ENCODE results near the gene SSR3.
"Not testable (repeated sequence)": the region's sequence is repeated elsewhere in the genome, so short reads cannot be mapped to it uniquely, and the experiment has no call there.

The SSR3 gene

GRCh38 chr3:156576051-156576450 lies 21.1 kb upstream of the SSR3 start:
- DNase-seq (ENCODE audit: low read depth) = no peak

DNA sequence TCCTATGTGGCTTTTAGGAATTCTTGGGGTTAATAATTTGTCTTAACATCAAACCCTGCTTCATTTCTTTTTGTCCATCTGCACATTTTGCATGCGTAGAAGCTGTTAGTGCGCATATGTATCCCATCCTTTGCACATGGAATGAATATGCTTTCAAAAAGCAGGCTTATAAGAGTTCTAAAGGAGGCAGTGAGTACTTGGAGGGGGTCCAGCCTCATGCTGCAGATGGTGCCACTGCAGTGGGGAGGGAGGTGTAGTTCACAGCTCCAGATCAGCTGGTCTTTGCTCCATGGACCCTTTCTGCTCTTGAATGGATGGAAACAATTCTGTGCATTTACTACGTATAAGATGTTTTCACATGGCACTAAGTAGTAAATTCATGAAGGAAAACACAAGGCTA lies 20.7 kb upstream of the SSR3 start:
- DNase-seq (ENCODE audit: low read depth) = no peak

- DNase-seq (ENCODE audit: low read depth) = not testable (repeated sequence)
Observed at GRCh38 chr3:156569881-156570280, 15.0 kb upstream of the SSR3 start.

- DNase-seq (ENCODE audit: low read depth) = not testable (repeated sequence)
Observed at GRCh38 chr3:156569016-156569415, 14.1 kb upstream of the SSR3 start.

DNA sequence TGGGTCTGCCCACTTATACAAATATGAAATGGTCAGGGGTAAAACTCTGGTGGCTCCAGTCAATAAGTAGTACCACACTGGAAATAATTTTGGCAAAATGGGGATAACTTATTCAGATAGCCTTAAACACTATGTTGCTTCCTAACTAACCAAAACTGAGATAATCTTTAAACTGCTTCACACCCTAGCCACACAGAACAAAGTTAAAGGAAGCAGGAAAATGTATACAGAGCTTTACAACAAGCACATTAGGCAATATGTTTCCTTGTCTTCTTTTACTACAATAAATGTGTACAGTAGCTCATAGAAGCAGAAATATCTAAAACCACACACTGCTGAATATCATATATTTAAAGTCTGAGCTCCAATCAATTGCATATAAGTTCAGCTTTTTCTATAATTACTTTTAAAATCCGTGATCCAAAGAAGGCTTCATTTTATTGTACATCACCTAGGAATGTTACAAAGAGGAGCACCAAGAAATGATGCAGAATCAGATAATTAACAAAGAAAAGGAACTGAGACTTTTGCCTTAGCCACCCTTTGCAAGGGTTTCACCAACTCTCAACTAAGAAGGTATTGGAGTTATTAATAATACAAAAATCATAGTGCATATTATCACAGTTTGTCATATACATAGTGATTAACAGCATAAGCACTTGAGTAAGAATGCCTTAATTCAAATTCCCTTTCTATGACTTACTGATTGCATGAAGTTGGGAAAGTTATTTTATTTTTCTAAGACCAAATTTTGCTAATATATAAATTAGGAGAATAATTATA lies 9.2 kb upstream of the SSR3 start:
- no peak for DNase-seq (ENCODE audit: low read depth)

DNA sequence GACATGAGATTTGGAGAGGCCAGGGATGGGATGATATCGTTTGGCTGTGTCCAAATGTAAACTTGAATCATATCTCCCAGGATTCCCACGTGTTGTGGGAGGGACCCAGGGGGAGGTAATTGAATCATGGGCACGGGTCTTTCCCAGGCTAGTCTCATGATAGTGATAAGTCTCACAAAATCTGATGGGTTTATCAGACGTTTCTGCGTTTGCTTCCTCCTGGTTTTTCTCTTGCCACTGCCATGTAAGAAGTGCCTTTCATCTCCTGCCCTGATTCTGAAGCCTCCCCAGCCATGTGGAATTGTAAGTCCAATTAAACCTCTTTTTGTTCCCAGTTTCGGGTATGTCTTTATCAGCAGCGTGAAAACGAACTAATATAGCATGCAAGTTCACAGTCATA lies 7.6 kb upstream of the SSR3 start:
- not testable (repeated sequence) for DNase-seq (ENCODE audit: low read depth)

DNA sequence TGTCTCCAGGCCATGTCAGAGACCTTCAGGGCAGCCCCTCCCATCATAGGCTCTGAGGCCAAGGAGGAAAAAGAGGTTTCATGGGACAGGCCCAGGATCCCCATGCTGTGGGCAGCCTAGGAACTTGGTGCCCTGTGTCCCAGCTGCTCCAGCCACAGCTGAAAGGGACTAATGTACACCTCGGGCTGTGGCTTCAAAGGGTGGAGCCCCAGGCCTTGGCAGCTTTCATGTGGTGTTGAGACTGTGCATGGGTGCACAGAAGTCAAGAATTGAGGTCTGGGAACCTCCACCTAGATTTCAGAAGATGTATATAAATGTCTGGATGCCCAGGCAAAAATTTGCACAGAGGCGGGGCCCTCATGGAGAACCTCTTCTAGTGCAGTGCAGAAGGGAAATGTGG lies 6.6 kb upstream of the SSR3 start:
- no peak for DNase-seq (ENCODE audit: low read depth)

- DNase-seq (ENCODE audit: low read depth) = no peak
Observed at GRCh38 chr3:156559321-156559720, 4.4 kb upstream of the SSR3 start.

DNA sequence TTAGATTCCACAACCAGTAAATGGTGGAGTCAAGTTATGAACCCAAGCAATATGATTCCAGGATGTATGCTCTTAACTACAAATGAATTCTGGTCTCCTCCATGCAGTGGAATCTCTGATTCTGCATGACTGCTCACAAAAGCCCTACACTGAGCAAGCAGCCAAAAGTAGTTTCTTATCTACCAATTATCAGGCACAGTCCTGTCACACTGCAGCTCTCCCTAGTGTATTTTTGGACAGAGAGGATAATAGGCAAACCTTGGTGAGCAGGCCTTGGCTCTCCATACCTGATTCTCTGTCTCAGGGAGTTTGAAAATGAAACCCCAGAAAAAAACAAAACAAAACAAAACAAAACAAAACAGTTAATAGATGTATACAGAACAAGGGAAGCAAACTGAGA lies 3.5 kb upstream of the SSR3 start:
- no peak for DNase-seq (ENCODE audit: low read depth)

GRCh38 chr3:156554515-156554841 lies 439 bp downstream of the SSR3 start:
- no peak for DNase-seq (ENCODE audit: low read depth)

- no peak for DNase-seq (ENCODE audit: low read depth)
Observed at GRCh38 chr3:156553705-156554356, 1.1 kb downstream of the SSR3 start.

DNA sequence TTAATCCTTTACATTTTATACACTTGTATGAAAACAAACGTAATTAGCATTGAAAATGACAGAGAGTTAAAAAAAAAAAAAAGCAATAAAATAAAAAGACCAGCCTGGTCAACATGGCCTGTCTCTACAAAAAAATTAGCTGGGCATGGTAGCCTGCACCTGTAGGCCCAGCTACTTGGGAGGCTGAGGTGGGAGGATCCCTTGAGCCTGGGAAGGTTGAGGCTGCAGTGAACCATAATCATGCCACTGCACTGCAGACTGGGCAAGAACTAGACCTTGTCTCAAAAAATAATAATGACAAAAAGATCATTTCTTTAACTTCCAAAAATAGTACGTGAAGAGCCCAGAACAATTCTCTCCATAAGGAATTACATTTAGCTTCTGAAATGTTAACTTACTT lies 1.9 kb downstream of the SSR3 start:
- no peak for DNase-seq (ENCODE audit: low read depth)

GRCh38 chr3:156551746-156552145 lies 3.2 kb downstream of the SSR3 start:
- no peak for DNase-seq (ENCODE audit: low read depth)

- DNase-seq (ENCODE audit: low read depth) = no peak
Observed at GRCh38 chr3:156551261-156551660, 3.7 kb downstream of the SSR3 start.

- no peak for DNase-seq (ENCODE audit: low read depth)
Observed at GRCh38 chr3:156548902-156549301, 6.0 kb downstream of the SSR3 start.

GRCh38 chr3:156548041-156548687 lies 6.8 kb downstream of the SSR3 start:
- DNase-seq (ENCODE audit: low read depth) = no peak

DNA sequence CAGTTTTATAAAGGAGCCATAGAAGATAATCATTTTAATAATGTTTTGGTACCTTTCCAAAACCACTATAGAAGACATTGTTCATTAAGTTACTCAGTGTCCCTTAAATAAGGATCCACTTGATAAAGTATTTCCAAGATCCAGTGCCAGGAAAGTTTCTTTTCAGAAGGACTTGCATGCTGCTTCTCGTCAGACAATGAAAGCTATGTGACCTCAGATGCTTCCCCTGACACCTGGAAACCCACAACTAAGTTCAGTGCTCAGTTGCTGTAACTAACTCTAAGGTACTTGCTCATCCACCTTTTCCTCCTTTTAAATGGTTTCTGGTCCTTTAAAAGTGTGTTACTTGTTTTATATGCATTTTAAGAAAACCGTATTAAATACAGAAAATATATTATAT lies 7.3 kb downstream of the SSR3 start:
- no peak for DNase-seq (ENCODE audit: low read depth)

- no peak for DNase-seq (ENCODE audit: low read depth)
Observed at GRCh38 chr3:156543043-156543555, 11.8 kb downstream of the SSR3 start.

GRCh38 chr3:156542101-156543042 lies 12.5 kb downstream of the SSR3 start:
- no peak for DNase-seq (ENCODE audit: low read depth)

DNA sequence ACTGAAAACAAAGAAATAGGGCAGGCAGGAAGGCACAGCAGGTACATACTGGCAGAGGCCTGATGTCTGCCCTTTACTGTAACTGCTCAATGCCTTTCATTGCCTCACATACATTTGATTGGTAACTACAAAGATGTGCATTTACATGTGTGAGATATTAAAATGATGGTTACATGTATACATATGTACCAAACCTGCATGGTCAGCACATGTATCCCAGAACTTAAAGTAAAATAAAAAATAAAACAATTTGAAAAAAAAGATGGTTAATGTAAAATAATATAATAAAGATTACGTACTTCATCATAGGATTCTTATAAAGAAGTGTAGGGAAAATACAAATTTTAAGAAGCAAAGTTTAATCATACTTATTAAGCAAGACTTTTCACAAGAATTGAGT lies 15.1 kb downstream of the SSR3 start:
- DNase-seq (ENCODE audit: low read depth) = no peak

GRCh38 chr3:156539051-156539450 lies 15.9 kb downstream of the SSR3 start:
- DNase-seq (ENCODE audit: low read depth) = no peak

All from T-helper 22 cell (primary cell).